ENCODE data around the gene CADPS.

Gene CADPS

GRCh38 chr3:62625268-62625667 lies 249.9 kb downstream of the CADPS start:
- TF ChIP-seq ZFX (IDR thresholded peaks at IDR 0.05), result no peak
- TF ChIP-seq CTCF (conservative IDR thresholded peaks at IDR 0.05), result no peak
- H3K27ac ChIP-seq, result no peak overlapping the region

GRCh38 chr3:62624185-62624584 lies 251.0 kb downstream of the CADPS start:
- no peak for TF ChIP-seq ZFX (IDR thresholded peaks at IDR 0.05)
- no peak for TF ChIP-seq CTCF (conservative IDR thresholded peaks at IDR 0.05)
- H3K27ac ChIP-seq, result no peak overlapping the region

- TF ChIP-seq ZFX (IDR thresholded peaks at IDR 0.05) (no peak), CTCF (conservative IDR thresholded peaks at IDR 0.05) (peak; percentile 72)
Observed at GRCh38 chr3:62622553-62623174, 252.6 kb downstream of the CADPS start.

GRCh38 chr3:62621925-62622324 lies 253.3 kb downstream of the CADPS start:
- TF ChIP-seq ZFX (IDR thresholded peaks at IDR 0.05) (no peak), CTCF (conservative IDR thresholded peaks at IDR 0.05) (no peak)
- H3K27ac ChIP-seq, result no peak overlapping the region

More at GRCh38 chr3:62622553-62623174, 252.6 kb downstream of the CADPS start:
- H3K27ac ChIP-seq, result no peak overlapping the region

GRCh38 chr3:62621176-62621575 lies 254.0 kb downstream of the CADPS start:
- TF ChIP-seq ZFX (IDR thresholded peaks at IDR 0.05) (no peak), CTCF (conservative IDR thresholded peaks at IDR 0.05) (no peak)
- H3K27ac ChIP-seq, result no peak overlapping the region

- TF ChIP-seq ZFX (IDR thresholded peaks at IDR 0.05) (no peak), CTCF (conservative IDR thresholded peaks at IDR 0.05) (no peak)
Observed at GRCh38 chr3:62615258-62615849, 259.9 kb downstream of the CADPS start.

GRCh38 chr3:62614527-62614926 lies 260.7 kb downstream of the CADPS start:
- TF ChIP-seq CTCF (conservative IDR thresholded peaks at IDR 0.05) (no peak), ZFX (IDR thresholded peaks at IDR 0.05) (no peak)
- H3K27ac ChIP-seq, result no peak overlapping the region

More at GRCh38 chr3:62615258-62615849, 259.9 kb downstream of the CADPS start:
- H3K27ac ChIP-seq, result no peak overlapping the region
